GM21360 (cell line): ENCODE data around the gene KCNG1.
"Not testable (repeated sequence)": the region's sequence is repeated elsewhere in the genome, so short reads cannot be mapped to it uniquely, and the experiment has no call there.

ENCODE experiments used
- ATAC-seq: cut with Tn5 transposase; IDR thresholded peaks from one replicate; pipeline ENCODE4 v1.9.1; 2021; ENCODE audit warnings: mild to moderate bottlenecking, moderate library complexity; ENCODE audit not compliant: unreplicated experiment

KCNG1 gene

DNA sequence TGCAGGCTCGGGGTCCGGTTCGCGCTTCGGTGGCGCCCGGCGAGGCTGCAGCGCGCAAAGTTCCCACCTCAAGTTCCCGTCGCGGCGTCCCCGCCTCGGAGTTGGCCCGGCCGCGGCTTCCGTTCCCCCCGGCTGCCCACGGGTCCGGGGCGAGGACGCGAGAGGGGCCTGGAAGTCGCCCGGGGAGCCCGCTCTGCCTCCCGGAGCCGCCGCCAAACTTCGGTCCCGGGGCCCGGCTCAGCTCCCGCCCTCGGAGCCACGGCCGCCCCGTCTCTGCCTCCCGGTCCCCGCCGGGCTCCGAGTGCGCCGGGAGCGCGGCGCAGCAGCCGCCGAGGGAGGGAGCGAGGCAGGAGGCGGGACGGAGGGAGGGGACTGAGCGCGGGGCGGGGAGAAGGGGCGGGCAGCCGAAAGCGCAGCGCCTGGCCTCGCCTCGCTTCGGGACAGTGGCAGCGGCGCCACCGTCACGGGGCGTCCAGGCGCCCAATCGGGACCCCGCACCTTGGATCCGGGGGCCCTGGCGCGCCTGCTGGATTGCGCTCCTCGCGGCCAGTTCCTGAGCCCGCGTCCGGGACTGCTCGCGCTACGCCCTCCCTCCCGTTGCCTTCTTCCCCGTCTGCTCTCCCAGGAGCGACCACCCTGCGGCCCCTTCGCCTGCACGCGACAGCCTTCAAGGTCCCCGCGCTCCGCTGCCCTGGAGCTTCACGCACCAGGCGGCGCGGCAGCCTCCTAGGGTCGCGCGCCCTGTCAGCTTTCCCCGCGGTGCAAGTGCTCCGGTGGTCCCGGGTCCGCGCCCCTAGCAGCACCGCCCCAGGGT is at the start of gene KCNG1:
Gene KCNG1 (minus strand): TSS at position 305 of the 814 bp plus-strand sequence. CDS start 12,769 bp downstream, outside the sequence.
- peak; percentile 69 for ATAC-seq

GRCh38 chr20:51070621-51071020 is 47.7 kb upstream of the KCNG1 start:
- no peak for ATAC-seq

DNA sequence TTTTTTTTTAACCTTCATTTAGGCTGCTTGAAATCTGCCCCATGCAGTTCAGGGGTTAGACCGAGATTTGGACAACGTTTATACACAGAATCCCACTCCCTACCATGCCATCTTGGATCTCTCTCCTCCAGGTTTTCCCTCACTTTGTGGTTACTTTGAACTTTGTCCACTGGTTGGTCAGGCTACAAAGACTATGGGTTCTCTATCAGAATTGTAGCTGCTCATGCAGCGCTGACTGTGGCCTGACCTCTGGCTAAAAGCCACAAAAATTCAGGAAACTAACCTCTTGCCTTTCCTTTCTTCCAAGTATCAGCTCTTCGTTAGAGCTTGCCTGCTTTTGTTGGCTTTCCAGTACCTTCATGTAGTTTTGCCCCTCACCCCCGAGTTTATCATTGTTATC is 44.9 kb upstream of the KCNG1 start:
- ATAC-seq, result no peak

DNA sequence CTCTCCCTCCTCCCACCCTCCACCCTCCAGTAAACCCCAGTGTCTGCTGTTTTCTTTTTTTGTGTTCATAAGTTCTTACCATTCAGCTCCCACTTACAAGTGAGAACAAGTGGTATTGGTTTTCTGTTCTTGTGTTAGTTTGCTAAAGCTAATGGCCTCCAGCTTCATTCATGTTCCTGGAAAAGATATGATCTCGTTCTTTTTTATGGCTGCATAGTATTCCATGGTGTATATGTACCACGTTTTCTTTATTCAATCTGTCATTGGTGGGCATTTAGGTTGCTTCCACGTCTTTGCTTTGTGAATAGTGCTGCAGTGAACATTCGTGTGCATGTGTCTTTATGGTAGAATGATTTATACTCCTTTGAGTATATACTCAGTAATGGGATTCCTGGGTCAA is 42.7 kb upstream of the KCNG1 start:
- no peak for ATAC-seq

- no peak for ATAC-seq
Measured at GRCh38 chr20:51064137-51064536, 41.2 kb upstream of the KCNG1 start.

GRCh38 chr20:51062065-51062464 is 39.2 kb upstream of the KCNG1 start:
- ATAC-seq, result no peak

DNA sequence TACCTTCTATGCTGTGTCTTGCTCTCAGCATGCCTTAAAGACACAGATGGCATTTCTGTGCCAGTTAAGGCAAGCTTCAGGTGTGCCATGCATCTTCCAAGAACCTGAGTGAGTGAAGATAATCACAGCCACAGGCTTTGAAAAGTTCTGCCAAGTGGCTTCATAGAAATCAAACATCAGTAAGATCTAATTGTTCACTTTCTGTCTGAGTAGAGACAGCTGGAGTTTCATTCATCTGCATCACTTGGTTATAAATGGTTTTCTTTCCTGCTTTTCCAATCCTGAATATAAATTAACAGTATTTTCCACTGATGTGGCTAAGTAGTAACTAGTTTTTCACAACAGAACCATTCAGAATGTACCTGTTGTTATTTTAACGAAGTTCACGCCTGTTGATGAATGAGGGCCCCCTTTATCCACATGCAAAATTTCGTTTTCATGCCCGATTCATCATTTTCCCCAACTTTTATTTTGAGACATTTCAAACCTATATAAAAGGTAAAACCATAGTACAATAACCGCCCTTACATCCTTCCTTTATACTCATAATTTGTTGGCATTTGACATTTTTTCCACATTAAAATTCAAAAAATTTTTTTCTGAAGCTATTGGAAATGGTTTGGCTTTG is 38.6 kb upstream of the KCNG1 start:
- ATAC-seq, result no peak

- ATAC-seq, result no peak
Measured at GRCh38 chr20:51060301-51060700, 37.4 kb upstream of the KCNG1 start.

DNA sequence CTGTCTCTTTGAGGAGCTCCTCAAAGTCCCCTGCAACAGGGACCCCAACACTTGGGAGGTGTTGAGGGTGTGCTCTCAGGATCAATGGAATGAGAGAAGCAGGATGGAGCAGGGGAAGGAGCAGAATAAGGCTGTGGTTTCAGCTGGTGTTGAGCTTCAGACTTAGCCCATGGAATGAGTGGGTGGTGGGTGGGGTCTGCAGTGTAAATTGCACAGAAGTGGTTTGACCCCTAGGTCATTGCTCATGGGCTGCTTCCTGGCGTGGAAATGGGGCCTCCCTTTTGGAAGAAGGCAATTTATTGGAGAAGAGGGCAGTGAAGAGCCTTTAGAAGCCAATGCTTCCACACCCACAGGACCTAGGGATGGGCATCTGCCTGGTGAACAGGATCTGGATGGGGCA is 37.0 kb upstream of the KCNG1 start:
- ATAC-seq, result no peak

DNA sequence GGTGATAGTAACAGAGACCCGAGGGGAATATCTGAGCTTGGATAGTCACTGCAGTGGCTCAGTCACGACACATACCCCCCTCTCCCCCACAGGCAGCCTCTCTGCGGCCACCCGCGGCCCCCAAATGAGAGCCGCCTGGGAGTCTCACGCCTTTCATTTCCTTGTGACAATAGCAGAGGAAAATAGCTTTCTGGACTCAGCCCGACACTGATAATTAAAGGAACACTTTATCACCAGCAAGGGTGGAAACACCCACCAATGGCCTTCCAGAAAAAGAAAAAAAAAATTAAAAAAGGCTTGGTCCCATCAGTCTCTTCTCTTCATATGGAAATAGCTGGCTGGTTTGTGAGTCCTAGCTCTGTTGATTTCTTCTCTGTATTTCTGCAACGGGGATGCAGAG is 35.1 kb upstream of the KCNG1 start:
- ATAC-seq, result no peak

DNA sequence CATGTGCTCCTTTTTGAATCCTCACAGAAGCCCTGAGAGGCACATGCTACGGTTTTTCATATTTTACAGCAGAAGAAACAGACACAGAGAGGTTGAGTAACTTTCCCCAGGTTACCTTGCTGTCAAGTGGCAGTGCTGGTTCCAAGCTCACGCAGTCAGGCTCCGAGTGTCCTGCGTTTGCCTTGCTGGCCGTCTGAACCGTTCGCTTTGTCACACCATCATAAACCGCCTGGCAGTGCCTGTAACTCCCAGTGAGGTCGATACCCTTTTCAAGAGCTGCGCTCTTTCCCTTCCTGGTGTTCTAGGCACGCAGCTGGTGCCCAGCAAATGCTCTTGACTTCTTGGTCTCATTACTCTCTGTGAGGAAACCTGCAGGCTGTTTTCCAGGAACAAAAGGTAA is 31.3 kb upstream of the KCNG1 start:
- no peak for ATAC-seq

GRCh38 chr20:51050531-51051075 is 27.7 kb upstream of the KCNG1 start:
- no peak for ATAC-seq

- no peak for ATAC-seq
Measured at GRCh38 chr20:51046021-51046985, 23.4 kb upstream of the KCNG1 start.

DNA sequence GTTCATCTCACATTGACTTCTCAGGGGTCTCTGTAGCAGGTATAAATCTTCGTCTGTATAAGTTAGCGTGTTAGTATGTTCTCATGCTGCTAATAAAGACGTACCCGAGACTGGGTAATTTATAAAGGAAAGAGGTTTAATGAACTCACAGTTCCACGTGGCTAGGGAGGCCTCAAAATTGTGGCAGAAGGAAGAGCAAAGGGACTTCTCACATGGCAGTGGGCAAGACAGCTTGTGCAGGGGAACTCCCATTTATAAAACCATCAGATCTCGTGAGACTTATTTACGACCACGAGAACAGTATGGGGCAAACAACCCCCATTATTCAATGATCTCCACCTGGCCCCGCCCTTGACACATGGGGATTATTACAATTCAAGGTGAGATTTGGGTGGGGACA is 22.6 kb upstream of the KCNG1 start:
- ATAC-seq, result not testable (repeated sequence)

GRCh38 chr20:51044796-51045195 is 21.9 kb upstream of the KCNG1 start:
- no peak for ATAC-seq

GRCh38 chr20:51043811-51044210 is 20.9 kb upstream of the KCNG1 start:
- no peak for ATAC-seq

GRCh38 chr20:51042657-51043247 is 19.8 kb upstream of the KCNG1 start:
- no peak for ATAC-seq

DNA sequence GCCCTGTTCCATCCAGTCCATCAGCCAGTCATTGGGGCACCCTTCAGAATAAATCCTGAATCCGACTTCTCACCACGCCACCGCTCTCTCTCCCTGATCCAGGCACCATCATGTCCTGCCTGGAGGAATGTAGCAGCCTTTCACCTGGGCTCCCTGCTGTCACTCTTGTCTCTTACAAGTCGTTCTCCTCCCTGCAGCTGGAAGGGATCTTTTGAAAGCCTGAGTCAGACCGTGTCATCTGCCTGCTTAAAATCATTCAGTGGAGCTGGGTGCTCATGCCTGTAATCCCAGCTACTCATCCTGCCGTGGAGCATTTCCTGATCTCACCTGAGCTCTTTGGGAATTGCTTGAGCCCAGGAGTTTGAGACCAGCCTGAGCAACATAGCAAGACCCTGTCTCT is 19.2 kb upstream of the KCNG1 start:
- ATAC-seq, result no peak

DNA sequence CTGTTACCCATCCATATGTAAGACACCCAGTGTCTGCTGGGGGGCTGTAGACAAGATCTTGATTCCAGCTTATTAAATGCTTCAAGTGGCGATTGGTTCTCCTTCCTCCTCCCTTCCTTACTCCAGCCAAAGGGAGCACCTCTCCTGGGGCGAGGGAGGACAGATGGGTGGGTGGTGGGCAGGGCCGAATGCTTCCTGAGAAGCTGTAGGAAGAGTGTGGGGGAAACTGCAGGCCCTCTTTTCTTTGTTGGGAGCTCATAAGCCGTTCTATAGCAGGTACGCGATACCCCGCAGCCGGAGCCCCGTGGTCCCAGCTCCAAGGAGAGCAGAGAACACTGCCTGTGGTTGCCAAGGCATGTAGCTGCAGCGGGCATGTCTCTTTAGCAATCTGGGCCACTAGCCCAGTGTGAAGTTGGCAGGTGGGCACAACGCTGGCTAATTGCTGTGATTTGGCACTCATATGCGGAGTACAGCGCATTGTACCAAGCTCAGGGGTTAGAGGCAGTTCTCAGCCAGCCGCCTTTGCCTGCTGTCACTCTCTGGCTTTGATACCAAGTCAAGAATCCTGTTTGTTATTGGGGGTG is 14.7 kb upstream of the KCNG1 start:
- no peak for ATAC-seq

DNA sequence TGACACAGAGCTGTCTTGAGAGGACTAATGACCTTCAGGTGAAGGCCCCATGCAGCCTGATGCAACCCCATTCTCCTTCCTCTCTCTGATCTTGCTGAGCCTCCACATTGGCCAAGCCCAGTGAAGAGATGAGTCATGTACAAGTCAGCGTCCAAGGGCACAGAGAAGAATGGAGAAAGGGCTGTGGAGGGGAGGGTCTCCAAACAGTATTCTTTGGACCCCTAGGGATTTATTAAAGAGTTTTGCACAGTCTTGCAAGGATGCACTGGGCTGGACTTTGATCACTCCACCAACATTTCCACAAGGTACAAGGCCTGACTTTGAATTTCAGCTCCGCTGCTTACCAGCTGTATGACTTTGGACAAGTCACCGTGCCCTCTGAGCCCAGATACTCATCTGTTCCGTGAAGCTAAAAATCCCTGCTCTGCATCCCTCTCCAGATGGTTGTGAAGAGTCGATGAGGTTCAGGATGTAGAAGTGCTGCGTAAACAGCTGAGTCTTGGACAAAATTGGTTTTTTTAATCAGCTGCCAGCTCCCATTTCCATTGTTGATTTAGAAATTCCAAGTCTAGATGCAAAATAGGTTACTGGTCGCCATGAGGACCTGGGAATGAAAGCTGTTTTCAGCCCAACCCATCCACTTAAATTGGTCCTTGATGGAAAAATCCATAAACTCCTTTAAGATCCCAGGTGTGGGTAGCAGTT is 14.1 kb upstream of the KCNG1 start:
- no peak for ATAC-seq
